NCI-H2171 treated with DMSO at 0.1 percent for 48 hours (cell line): ENCODE results near the gene ZMYND8.
"Not testable (repeated sequence)": the region's sequence is repeated elsewhere in the genome, so short reads cannot be mapped to it uniquely, and the experiment has no call there.

Experiments used
- DNase-seq: peaks from one replicate; lab custom pipeline; 2025; lab: John Stamatoyannopoulos, UW

The ZMYND8 gene

GRCh38 chr20:47265214-47265613, 91.3 kb downstream of the ZMYND8 start:
- DNase-seq: peak; percentile 29

- not testable (repeated sequence) for DNase-seq
Observed at GRCh38 chr20:47264137-47264769, 92.2 kb downstream of the ZMYND8 start.

DNA sequence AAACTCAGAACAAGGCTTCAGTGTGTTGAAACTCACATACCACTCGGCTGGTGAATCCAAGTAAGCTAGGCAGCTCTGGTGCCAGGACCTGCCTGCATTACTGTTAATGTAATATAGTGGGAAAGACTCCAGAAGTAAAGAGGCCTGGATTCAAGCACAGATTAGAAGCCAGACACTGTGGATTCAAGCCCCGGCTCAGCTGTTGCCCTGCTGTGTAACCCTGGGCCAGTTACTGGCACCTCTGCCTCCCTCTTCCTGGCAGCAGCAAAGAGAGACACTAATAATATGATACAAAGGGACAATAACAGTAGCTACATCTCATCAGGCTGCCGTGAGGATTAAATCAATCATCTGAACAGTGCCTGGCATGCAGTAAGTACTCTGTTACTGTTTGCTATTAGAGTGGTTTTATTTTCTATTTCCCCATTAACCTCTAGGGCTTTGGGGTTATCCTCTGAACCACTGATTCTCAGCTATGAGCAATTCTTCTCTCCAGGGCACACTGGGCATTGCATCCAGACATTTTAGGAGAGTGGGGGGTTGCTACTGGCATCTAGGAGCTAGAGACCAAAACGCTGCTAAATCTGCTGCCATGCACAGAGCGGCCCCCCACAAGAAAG, 92.9 kb downstream of the ZMYND8 start:
- peak; percentile 69 for DNase-seq

GRCh38 chr20:47263080-47263464, 93.4 kb downstream of the ZMYND8 start:
- DNase-seq: peak; percentile 69

DNA sequence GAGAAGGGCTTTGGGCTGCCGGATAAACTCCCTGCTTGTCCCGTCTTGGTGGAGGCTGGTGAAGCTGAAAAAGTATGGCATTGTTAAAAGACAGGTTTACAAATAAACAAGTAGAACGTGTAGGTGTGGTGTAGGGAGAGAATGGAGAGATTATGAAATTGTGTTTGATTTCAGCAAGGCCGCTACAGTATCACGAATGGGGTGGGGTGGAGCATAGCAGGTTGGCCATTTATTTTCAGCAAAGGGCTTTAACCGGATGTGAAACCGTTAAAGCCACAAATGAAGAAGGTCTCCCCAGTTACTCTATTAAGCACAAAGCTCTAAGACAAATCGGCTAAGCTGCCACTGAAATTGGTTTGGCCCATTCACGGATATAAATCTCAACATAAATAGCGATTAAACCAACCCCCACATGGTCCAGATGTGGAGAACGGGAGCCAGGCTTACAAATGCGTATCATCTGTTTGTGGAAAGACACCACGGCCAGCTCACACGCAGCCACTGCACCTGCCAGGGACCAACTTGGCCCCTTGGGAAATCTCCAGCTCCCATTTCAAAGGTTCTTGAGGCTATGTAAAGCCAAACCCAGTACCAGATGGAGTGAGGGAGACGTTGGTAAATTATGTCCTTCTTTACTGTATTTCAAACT, 94.0 kb downstream of the ZMYND8 start:
- DNase-seq: peak; percentile 99

DNA sequence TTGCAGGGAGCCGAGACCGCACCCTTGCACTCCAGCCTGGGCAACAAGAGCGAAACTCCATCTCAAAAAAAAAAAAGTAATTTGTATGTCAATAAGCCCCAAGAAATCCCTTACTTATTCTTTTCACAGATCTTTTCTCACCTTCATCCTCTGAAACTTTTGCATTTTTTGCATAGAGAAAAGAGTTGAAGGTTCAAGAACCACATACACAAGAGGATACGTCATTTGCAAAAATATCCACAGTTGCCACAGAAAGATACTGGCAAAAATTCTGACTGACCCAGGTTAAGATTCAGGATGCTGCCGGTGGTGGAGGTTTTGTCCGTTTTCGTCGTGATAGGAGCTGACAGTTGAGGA, 94.5 kb downstream of the ZMYND8 start:
- DNase-seq: no peak

DNA sequence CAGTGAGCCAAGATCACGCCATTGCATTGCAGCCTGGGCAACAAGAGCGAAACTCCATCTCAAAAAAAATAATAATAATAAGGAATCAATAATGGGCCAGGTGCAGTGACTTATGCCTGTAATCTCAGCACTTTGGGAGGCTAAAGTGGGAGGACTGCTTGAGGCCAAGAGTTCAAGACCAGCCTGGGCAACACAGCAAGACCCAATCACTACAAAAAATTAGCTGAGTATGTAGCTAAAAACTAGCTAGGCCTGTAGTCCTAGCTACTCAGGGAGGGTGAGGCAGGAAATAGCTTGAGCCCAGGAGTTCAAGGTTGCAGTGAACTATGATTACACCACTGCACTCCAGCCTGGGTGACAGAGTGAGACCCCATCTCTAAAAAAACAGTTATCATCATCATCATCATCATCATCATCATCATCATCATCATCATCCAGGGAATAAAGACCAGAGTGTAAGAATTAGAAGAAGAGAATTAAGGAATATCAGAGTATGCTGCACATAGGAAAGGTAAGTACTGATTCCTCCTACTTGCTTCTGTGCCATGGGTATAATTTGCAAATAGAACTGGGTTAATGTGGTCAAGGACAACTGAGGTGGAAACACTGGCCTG, 95.2 kb downstream of the ZMYND8 start:
- DNase-seq: not testable (repeated sequence)

GRCh38 chr20:47260540-47261126, 95.9 kb downstream of the ZMYND8 start:
- peak; percentile 52 for DNase-seq

DNA sequence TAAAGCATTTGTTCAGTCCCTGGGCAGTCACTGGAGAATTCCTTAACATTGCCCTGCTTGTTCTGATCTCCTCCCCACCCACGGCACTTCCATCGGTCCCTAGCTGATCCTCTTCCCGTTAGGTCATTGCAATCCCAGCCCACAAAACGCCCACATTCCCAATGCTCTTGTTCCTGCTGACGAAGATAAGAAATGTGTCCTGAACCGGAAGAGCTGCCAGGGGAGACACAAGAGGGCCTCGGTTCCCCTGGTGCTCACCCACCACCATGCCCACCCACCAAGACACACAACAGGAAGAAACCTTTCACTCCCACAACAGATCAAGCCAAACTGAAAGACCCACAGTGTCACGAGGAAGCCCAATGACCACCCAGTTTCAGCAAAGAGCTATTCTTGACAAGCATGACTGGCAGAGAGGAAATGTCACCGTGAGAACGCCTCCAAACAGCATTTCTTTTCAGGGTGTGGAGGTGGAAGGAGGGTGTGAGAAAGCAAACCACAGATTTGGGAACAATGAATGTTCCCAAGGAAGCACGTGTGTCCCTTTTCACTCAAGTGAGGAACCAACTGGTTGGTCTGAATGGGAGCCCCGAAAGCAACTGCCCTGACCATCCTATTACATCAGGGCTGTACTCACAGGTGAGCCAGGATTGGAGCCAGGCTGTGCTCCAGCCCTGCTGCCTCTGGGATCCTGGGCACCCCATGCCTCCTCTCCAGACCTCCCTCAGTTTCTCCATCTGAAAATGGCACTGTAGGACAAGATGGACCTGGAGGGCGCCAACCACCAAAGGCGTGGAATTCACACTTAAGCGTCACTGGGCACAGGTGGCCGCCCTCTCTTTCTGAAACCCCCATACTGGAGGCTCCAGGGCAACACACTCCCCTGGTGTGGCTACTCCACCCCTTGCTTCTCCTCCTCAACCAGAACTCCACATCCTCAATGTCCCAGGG, 97.5 kb downstream of the ZMYND8 start:
- DNase-seq: no peak

DNA sequence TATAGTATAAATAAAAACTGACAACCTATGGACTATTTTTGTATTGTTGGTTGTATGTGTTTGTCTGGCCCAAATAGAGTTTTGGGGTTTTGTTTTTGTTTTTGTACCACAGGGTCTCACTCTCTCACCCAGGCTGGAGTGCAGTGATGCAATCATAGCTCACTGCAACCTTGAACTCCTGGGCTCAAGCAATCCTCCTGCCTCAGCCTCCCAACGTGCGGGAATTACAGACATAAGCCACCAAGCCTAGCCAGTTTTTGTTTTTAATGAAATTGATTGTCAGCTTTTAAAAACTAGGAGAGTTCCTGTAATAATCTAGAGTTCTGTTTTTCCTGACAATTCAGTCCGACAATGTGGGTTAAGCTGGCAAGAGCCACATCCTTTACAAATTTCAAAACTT, 98.7 kb downstream of the ZMYND8 start:
- no peak for DNase-seq

DNA sequence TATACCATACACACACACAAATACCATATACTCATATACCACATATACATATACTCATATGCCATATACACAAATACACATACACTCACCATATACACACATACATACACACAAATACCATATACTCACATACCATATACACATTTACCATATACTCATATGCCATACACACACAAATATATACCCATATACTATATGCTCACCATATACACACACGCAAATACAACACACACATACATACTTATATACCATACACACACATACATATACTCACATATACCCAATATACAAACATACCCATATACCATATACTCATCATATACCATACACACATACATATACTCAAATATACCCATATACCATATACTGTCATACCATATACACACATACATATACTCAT, 99.2 kb downstream of the ZMYND8 start:
- no peak for DNase-seq

DNA sequence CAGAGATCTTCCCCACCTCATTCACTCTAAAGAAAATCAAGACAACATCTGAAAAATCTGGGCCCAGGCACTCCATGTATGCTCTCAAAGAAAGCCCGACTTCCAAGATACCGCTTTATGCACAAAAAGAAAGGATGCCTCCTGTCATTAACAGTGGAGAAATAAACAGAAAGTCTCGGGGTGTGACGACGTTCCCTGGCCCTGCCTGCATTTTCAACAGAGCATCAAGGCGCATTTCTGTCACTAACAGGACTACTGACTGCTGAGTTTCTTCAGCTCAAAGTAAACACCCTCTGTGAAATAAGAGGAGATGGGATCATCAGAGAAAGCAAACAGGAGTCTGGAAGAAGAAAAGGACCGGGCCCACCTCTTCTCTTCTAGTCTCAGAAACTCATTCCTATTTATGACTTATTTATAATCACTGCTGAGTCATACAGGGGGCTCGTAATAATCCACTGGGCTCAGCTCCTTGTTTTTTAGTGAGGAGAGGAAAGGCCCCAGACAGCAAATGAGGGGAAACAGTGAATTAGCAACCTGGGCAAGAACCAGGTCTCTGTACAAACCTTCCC, 99.7 kb downstream of the ZMYND8 start:
- no peak for DNase-seq

- DNase-seq: no peak
Observed at GRCh38 chr20:47253872-47254271, 102.6 kb downstream of the ZMYND8 start.

DNA sequence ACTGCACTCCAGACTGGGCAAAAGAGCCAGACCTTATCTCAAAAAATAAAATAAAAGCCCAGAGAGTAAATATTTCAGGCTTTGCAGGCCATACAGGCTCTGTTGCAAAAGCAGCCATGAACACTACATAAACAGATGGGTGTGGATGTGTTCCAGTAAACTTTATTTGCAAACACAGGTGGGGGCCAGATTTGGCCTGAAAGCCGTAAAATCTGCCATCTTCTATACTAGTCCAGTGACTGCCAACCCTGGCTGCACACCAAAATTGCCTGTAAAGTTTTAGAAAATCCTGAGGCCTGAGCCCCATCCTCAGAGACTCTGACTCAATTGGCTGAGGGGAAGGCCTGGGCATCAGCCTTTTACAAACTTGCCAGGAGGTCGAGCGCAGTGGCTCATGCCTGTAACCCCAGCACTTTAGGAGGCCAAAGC, 103.6 kb downstream of the ZMYND8 start:
- no peak for DNase-seq

DNA sequence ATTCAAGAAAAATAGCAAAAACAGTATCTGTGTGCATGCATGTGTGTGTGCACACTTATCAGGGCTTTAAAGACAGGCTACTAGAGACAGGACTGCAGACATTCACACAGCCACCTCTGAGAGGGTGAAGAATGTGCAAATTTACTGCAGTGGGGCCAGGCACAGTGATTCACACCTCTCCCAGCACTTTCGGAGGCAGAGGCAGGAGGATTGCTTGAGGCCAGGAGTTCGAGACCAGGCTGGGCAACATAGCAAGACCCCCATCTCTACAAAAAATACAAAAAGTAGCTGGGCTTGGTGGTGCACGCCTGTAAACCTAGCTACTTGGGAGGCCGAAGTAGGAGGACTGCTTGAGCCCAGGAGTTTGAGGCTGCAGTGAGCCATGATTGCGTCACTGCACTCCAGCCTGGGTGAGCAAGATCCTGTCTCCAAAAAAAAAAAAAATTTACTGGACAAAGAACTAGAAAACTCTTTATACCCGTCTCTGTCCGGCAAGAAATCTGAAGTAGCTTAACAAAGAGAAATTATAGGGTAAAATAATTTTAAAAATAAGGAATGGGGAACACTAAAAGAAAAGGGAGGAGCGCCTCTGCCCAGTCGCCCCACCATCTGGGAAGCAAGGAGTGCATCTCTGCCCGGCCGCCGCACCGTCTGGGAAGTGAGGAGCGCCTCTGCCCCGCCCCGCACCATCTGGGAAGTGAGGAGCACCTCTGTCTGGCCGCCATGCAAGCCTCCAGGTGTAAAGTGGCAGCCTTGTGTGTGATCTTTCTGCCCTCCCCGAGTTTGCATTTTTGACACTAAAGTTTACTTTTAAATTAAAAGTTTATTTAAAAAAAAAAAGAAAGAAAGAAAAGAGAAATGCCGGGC, 105.1 kb downstream of the ZMYND8 start:
- peak; percentile 77 for DNase-seq

DNA sequence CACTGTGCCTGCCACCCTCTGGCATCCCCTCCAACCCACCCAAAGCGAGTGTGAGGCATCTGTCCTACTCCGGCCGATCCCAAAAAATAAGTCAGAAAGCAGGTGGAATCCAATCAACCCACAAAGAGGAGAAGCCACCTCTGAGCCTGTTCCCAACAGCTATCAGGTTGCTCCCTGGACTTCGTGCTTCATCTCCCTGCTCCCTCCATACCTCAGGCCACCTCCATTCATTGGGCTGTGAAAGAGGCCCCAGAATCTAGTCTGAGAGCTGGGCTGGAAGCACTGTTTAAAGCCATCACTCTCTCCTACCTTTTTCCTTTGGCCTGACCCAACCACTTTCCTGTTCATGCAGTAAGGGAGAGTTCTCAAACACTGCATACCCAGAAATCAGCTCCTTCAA, 106.1 kb downstream of the ZMYND8 start:
- DNase-seq: no peak

- no peak for DNase-seq
Observed at GRCh38 chr20:47249913-47250312, 106.6 kb downstream of the ZMYND8 start.

GRCh38 chr20:47248448-47248966, 108.0 kb downstream of the ZMYND8 start:
- DNase-seq: no peak

GRCh38 chr20:47247972-47248371, 108.5 kb downstream of the ZMYND8 start:
- DNase-seq: no peak
